Left ventricle myocardium superior (tissue), 1 donor: Measurements from ENCODE around the gene ADNP. TPM values are rescaled to one million over a fixed set of nuclear protein-coding genes. Genes with fewer than 3 reads are reported as not detected.

Source experiments
- ATAC-seq: fragments of 200-7000 bp; cut with Tn5 transposase; one replicate; pipeline ENCODE4 v1.9.1; 2020; ENCODE audit warnings: mild to moderate bottlenecking, moderate library complexity
- DNase-seq: peaks from one replicate; pipeline ENCODE4 v3.0.0-alpha.2; 2020
- intact Hi-C: fragments of 100-400 bp; cut with micrococcal nuclease; formaldehyde crosslinking; loops from one replicate; pipeline ENCODE4 v1.11.0; 2022
- total RNA-seq: library from RNA; stranded (reverse); fragmentation: NEBNext Ultra II Directional; extraction: Animal tissue kit (Norgen Biotek cat#: 25700); gene quantifications from one replicate; pipeline ENCODE4 v1.2.1, GENCODE V29; 2021
- donor health status: DM: no; HTN: yes; CAD: no; lungs with severe emphysema.

ADNP gene
- total RNA-seq, 1 donor from 2014 or later: 34.2 TPM

DNA sequence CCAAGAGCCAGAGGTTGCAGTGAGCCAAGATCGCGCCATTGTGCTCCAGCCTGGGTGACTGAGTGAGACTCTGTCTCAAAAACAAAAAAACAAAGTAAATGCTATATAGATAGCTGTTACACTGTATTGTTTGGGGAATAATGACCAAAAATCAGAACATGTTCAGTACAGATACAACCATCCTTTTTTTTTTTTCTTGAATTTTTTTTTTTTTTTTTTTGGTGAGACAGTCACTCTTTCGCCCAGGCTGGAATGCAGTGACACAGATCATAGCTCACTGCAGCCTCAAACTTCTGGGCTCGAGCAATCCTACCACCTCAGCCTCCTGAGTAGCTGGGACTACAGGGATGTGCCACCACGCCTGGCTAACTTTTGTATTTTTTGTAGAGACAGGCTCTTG is 72.7 kb downstream of the ADNP start:
- ATAC-seq: no peak
- no peak for DNase-seq
- intact Hi-C loops: no loop called here

DNA sequence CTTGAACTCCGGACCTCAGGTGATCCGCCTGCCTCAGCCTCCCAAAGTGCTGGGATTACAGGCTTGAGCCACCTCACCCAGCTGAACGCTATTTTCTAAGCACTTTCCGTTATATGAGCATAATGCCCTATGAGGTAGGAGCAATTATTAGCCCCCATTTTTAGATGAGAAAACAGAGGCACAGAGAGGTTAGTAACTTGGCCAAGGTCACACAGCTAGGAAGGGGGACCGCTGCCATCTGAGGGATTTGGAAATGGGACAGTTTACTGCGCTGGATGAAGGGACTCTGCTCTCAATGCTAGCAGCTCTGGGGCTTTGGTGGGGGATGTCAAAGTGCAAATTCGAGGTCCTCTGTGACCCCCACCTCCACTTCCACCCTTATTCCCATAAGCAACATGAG is 73.9 kb downstream of the ADNP start:
- intact Hi-C loops: no loop called here
- DNase-seq (no peak), ATAC-seq (no peak)

DNA sequence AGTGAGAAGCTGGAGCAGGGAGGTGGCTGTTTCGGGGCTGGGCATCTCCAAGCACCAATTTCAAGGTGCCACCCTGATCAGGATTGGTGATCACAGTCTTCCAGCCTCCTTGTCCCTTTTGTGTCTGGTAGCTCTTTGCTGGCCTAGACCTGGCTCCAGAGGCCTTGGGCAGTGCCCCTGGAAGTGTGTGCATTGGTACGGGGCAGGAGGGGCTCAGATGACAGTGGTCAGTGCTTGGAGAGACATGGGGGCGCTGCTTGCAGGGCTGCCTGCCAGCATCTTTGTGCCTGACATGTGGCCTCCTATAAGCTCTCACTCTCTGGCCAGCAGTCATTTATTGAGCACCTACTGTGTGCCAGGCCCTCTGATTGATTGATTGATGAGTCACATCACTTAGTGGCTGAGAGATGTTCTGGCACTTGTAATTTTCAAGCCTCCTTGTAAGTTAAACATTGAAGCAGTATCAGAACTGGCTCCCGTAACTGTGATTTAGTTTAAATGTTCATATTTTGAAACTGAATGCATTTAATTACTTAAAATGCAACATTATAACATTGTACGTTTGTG is 74.7 kb downstream of the ADNP start:
- intact Hi-C loops: no loop called here

DNA sequence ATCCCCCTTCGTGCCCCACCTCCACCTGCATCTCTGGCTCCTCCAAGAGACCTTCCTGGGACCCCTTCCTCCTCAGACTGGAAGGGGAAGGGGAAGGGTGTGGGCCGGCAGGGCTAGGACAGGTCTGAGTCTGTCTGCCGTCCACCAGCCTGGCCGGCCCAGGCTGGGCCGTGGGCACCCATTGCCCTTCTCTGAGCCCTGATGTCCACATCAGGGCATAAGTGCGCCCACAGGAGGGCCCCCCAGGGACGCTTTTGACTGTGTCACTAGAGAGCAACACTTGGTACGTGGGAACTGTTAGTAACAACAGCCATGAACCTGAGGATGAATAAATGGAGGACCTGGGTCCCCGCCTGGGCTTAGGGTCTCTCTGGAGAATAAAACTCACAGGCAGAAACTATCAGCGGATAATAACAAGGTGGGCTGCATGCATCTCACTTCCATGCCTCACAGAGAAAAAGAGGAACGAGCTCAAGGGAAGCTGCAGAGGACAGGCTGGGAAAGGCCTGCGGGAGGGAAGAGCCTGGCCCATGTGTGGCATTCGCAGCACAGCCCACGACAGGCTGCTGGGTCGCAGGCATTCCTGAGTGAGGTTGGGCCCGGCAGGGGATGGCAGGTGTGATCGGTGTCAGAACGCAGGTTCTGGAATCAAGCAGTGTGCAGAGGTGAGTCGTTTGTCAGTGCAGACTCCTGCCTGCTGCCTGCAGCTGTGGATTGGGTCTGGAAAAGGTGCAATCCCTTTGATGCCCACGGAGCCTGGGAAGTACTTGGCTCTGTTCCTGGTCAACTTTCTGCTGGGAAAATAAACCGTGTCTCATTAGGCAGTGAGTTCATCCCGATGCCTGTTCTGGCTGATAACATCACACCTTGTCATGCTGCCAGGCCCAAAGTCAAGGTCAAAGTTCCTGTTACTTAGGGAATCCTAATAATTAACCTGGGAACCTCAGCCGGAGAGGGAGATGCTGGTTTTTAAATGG is 75.5 kb downstream of the ADNP start:
- DNase-seq (no peak), ATAC-seq (no peak)
- intact Hi-C loops: no loop called here

More for the DNA sequence above, 74.7 kb downstream of the ADNP start:
- DNase-seq (no peak), ATAC-seq (no peak)

DNA sequence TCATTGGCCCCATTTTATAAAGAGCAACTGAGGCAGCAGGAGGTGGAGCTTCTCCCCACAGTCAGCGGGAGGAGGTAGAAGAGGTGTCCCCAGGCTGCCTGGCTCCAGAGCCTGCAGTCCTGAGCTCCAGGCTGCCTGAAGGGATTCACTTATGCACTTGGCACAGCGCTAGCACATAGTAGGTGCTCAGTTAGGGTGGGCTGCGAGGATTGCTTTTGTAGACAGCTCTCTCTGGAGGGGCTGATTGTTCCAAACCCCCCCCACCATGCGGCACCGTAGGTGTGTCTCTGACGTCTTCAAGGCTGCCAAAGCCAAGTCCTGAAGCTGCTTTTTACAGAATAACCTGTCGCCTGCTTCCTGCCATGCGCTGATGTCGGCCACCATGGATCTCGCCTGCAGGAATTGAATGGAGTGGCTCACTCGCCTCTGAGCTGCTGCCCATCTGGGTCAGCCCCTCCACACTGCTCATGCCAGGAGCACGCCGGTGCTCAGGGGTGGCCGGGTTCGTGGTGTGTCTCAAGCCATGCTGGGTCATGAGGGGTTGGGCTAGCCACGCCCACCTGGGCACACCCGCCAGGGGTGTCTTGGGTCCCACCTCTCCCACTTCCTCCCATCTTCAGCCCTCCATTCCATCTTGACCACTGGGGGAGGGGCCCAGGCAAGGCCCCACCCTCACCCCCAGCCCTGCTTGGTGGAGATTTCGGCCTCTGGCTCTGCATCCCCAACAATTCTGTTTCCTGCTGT is 76.6 kb downstream of the ADNP start:
- DNase-seq: no peak
- ATAC-seq: no peak
- intact Hi-C loops: no loop called here

DNA sequence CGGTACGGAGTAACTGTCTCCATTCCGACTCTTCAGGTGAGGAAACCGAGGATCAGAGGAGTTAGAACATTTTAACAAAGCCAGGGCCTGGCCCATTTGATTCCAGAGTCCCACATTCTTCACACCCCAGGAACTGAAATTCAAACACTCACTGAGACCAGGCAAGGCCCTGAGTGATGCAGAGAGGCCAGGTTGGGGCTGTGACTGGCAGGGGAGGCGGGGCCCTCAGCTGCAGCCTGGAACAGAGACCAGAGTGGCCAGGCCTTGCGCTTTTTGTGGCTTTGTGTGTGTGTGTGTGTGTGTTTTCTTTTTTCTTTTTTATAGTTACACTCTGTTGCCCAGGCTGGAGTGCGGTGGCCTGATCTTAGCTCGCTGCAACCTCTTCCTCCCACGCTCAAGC is 79.2 kb downstream of the ADNP start:
- intact Hi-C loops: no loop called here

DNA sequence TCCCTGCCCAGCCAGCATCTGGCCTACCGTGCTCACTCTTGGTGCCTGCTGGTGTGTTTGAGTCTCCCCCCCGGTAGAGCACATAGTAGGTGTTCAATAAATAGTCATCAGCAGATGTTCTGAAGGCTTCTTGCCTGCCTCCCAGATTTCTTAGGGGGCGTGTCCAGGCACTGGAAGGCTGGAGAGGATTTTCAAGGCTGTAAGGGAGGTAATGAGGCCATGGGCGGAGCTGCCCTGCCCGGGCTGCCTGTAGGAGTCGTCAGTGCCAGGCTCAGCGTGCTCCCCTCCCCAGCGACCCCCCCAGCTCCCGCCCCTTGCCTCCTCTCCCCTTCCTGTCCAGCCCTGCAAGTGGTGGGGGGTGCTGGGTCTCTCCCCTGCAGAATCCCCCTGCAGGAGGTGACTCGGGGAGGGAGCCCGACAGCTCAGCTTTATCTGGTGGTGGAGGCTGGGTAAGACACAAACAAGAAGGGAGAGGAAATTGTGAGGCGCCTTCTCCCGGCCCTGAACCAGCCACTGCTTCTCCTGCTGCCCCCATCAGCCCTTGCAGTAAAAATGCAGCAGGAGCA is 80.4 kb downstream of the ADNP start:
- intact Hi-C loops: no loop called here
- DNase-seq (no peak), ATAC-seq (no peak)

More for the DNA sequence above, 79.2 kb downstream of the ADNP start:
- no peak for ATAC-seq
- no peak for DNase-seq

DNA sequence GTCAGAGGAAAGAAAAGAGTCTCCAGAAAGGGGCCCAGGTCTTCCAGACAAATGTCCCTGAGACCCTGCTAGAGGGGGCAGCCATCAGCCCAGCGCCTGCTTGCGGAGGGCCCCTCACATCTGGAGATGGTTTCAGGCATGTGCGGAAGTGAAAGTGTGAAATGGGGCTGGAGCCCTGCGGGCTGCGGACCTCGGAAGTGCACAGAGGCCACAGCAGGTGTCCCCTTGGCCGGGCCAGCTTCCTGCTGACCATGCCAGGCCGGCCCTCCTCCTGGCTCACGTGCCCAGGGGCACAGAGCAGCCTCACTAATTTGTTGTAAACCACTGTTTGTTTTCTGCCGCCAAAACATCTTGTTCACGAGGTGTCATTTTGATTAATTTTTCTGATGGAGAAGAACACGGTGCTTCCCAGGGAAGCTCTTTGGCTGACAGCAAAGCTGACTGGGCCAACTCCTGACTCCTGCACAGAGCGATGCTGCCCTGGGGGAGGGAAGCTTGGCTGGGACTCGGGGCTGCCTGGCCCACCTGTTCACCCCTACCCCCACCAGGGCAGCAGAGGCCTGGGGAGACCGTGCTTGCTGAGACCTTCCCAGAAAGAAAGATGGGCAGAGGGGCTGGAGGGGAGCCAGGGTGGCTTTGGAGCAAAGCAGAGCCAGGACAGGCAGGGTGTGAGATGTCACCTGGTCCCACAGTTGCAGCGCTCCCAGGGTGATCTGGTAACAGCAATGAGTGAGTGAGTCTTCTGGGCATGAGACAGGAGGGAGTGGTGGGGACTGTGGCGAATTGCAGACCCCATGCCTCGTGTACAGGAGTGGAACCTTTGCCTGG is 82.2 kb downstream of the ADNP start:
- intact Hi-C loops: no loop called here
- ATAC-seq (peak; percentile 68), DNase-seq (peak; percentile 41)

DNA sequence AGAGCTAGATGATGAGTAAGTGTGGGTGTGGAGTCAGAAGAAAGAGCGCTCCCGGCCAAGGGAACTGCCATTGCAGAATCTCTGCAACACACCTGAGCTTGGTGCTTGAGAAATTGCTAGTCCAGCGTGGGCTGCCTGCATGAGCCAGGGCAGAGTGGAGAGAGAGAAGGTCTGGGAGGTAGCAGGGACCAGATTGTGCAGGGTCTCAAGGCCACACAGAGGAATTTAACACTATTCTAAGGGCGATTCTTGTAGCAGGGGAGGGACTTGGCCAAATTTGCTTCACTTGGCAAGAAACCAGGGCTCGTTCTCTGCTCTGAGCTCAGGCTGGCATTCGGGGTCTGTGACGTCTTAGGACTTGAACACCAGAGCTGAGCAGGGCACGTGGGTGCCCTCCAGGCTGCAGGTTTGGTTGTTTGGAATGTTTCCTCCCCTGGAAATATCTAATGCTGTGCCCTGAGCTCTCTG is 82.9 kb downstream of the ADNP start:
- intact Hi-C loops: no loop called here
- peak; percentile 83 for ATAC-seq
- DNase-seq: peak; percentile 47

DNA sequence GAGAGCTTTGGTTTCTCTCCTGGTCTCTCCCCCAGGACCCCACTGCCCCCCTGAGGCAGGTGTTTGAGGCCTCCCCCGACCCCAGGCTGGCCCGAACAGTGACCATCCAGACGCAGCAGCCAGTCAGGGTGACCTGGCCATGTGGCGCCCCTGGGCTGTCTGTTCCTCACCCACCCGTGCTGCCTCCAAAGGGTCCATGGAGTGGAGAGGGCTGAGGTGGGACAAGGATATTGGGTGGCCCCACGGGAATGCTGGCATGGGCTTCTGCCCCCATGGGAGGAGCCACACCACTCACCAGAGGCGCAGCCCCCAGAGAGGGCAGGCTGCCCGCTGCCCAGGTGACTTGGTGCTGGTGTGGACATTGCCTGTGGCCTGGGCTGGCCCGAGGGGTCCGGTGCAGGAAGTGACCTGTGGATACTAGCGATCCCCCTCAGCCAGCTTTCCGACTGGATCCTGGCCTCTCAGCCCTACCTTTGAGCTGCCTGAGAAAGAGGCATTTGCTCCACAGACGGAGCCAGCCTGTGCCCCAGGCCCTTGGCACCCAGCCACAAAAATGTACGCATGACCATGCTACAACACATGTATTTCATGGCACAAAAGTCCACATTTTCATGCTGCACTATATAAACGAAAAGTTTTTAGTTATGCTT is 85.5 kb downstream of the ADNP start:
- intact Hi-C loops: no loop called here
- ATAC-seq (no peak), DNase-seq (no peak)

DNA sequence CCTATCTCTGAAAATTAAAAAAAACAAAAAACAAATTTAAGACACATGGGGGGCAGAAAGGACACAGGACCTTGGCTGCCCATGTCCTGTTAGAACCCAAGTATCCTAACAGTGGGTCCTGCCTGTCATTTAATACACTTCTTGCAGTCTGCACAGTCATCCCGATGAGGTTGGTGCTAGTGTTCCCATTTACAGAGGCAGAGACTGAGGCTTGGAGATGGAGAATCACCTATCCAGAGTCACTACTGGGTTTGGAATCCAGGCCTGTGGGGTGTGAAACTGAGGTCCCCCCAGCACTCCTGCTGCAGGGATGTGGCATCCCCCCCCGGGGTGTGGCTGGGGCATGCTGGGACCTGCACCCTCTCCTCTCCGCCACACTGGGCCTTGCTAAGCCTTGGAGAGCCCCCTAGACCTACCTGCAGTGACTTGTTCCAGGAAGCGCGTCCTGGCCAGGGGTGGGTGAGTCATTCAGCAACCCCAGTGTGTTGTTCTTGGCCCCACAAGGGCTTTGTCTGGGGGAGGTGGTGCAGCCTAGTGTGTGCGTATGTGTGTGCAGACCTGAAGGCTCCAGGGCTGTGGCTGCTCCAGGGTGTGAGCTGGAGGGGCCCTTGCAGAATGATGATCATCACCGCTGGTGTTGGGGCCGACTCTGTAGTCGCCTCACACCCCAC is 86.7 kb downstream of the ADNP start:
- intact Hi-C loops: no loop called here
- DNase-seq: no peak
- ATAC-seq: no peak

DNA sequence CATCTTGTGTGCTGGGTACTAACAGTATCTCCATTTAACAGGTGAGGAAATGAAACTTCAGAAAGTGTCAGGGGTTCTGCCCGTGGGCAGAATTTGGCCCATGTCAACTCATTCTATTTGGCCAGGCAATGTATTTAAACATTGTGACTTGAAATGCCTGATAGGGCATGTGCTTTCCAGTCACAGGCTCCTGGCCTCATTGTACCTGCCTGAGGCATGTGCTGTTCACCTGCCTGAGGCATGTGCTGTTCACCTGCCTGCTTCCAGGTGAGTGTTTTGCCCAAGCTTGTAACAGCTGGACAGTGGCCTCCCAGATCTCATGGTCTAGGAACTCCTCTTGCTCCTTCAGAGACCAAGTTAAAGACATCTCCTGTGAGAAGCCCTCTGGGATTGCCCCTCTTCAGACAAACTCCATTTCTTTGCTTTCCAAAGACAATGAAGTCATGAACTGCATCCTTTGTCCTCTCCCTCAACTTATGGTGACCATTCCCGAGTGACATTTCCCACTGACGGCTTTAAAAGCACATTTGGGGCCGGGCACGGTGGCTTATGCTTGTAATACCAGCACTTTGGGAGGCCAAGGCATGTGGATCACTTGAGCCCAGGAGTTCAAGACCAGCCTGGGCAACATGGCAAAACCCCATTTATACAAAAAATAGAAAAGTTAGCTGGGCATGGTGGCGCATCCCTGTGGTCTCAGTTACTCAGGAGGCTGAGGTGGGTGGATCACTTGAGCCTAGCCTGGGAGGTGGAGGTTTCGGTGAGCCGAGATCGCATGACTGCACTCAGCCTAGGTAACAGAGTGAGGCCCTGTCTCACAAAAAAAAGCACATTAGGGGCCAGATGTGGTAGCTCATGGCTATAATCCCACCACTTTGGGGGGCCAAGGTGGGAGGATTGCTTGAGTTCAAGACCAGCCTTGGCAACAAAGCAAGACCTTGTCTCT is 87.6 kb downstream of the ADNP start:
- no peak for ATAC-seq
- no peak for DNase-seq
- intact Hi-C loops: no loop called here

DNA sequence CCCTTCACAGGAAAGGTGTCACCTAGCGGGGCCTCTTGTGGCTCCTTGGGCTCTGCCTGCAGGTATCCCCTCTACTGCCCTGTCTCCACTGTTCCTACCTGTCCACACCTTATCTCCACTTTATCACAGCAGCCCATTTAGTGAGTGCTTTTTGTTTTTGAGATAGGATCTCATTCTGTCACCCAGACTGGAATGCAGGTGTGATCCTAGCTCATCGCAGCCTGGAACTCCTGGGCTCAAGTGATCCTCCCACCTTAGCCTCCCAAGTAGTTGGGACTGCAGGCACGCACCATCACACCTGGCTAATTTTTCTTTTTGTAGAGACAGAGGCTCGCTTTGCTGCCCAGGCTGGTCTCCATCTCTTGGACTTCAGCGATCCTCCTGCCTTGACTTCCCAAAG is 88.4 kb downstream of the ADNP start:
- intact Hi-C loops: no loop called here

More for the DNA sequence above, 88.4 kb downstream of the ADNP start:
- DNase-seq (no peak), ATAC-seq (no peak)
